SK-N-SH (cell line): Measurements from ENCODE around the gene SETX. TPM values are rescaled to one million over a fixed set of nuclear protein-coding genes. Genes with fewer than 3 reads are reported as not detected.

Experiments used
- CTCF ChIA-PET: fragments of 300-600, 350-600 bp; formaldehyde crosslinking; extraction: SDS; loops from one replicate; lab custom pipeline; 2021; lab: Yijun Ruan, JAX
- POLR2A ChIA-PET: fragments of 350-600 bp; sonication (Branson Sonifier 250); formaldehyde crosslinking; extraction: SDS; loops from one replicate; lab custom pipeline; 2020; ENCODE audit warnings: antibody characterized with exemption, inconsistent platforms; lab: Yijun Ruan, JAX
- DNase-seq: peaks from one replicate; pipeline ENCODE4 v3.0.0; 2012
- H2AFZ ChIP-seq: fragments of 200-600 bp; sonication (generic); 2 replicates; pipeline ENCODE4 v1.8.1; 2016; ENCODE audit warnings: antibody characterized with exemption, mild to moderate bottlenecking, low read depth
- H3F3A ChIP-seq: fragments of 200-600 bp; sonication (generic); replicated peaks from 2 replicates; pipeline ENCODE3; 2016; ENCODE audit warnings: antibody characterized with exemption, mild to moderate bottlenecking; ENCODE audit not compliant: insufficient read depth
- H3K27ac ChIP-seq, 2 experiments: fragments of 200-500 bp in 1 of 2; fragments of 200-600 bp in 1 of 2; sonication (Bioruptor generic) in 1 of 2; sonication (generic), shearing (Covaris generic) in 1 of 2; 2 replicates each; pipeline versions ENCODE4 v1.5.1 to v1.6.1; 2014 to 2016; ENCODE audit warnings: low read depth in 2 of 2, inconsistent platforms in 1 of 2, low read length in 1 of 2, mild to moderate bottlenecking in 1 of 2, mixed read lengths in 1 of 2
- H3K27me3 ChIP-seq: fragments of 200-600 bp; sonication (generic), shearing (Covaris generic); 2 replicates; pipeline ENCODE4 v1.6.1; 2016; ENCODE audit warnings: mixed run types; ENCODE audit not compliant: insufficient read depth
- H3K36me3 ChIP-seq, 2 experiments: fragments of 200-500 bp in 1 of 2; fragments of 200-600 bp in 1 of 2; sonication (Bioruptor generic) in 1 of 2; sonication (generic) in 1 of 2; replicated peaks in 1 of 2; 2 replicates each; pipeline versions ENCODE3 to v1.5.1; 2014 to 2016; ENCODE audit warnings: low read length in 1 of 2, mild to moderate bottlenecking in 1 of 2; ENCODE audit not compliant: insufficient read depth in 2 of 2, control insufficient read depth in 1 of 2
- H3K4me1 ChIP-seq, 2 experiments: fragments of 200-500 bp in 1 of 2; fragments of 200-600 bp in 1 of 2; sonication (Bioruptor generic) in 1 of 2; sonication (generic), shearing (Covaris generic) in 1 of 2; 2 replicates each; pipeline versions ENCODE4 v1.5.1 to v1.6.1; 2014 to 2016; ENCODE audit warnings: low read depth in 1 of 2, low read length in 1 of 2, mixed run types in 1 of 2; ENCODE audit not compliant: insufficient read depth in 2 of 2, control insufficient read depth in 1 of 2
- H3K4me2 ChIP-seq: fragments of 200-600 bp; sonication (generic), shearing (Covaris generic); 2 replicates; pipeline ENCODE4 v1.6.1; 2017; ENCODE audit warnings: mixed run types
- H3K4me3 ChIP-seq, 2 experiments: fragments of 200-500 bp in 1 of 2; fragments of 200-600 bp in 1 of 2; sonication (Bioruptor generic) in 1 of 2; sonication (generic), shearing (Covaris generic) in 1 of 2; 2 replicates each; pipeline versions ENCODE4 v1.5.1 to v1.8.1; 2014 to 2016; ENCODE audit warnings: low read depth in 2 of 2, inconsistent platforms in 1 of 2, low read length in 1 of 2, mild to moderate bottlenecking in 1 of 2, mixed read lengths in 1 of 2, moderate library complexity in 1 of 2
- H3K79me2 ChIP-seq: fragments of 200-600 bp; sonication (generic); 2 replicates; pipeline ENCODE4 v1.8.1; 2017; ENCODE audit warnings: mild to moderate bottlenecking; ENCODE audit not compliant: insufficient read depth
- H3K9ac ChIP-seq: fragments of 200-600 bp; sonication (generic); 2 replicates; pipeline ENCODE4 v1.6.1; 2017; ENCODE audit warnings: mixed run types
- H3K9me2 ChIP-seq: fragments of 200-600 bp; sonication (generic); 2 replicates; pipeline ENCODE4 v1.6.1; 2017; ENCODE audit warnings: mixed run types
- H3K9me3 ChIP-seq: fragments of 200-600 bp; sonication (generic); 2 replicates; pipeline ENCODE4 v1.6.1; 2017; ENCODE audit warnings: mixed run types, mild to moderate bottlenecking, moderate library complexity
- H4K20me1 ChIP-seq: fragments of 200-600 bp; sonication (generic); 2 replicates; pipeline ENCODE4 v1.6.1; 2017; ENCODE audit warnings: mild to moderate bottlenecking, mixed run types; ENCODE audit not compliant: insufficient read depth
- CTCF ChIP-seq: fragments of 200-600 bp; sonication (generic); IDR thresholded peaks from 2 replicates; pipeline ENCODE4 v1.6.1; 2017; ENCODE audit warnings: antibody characterized with exemption, mild to moderate bottlenecking, moderate library complexity
- ELF1 ChIP-seq: IDR thresholded peaks from 2 replicates; pipeline ENCODE4 v1.4.0; 2012
- FOXJ3 ChIP-seq: sonication (generic); formaldehyde crosslinking; IDR thresholded peaks from 2 replicates; pipeline ENCODE4 v1.5.1; 2020; ENCODE audit warnings: mild to moderate bottlenecking, missing genetic modification reagents
- GABPA ChIP-seq: IDR thresholded peaks from 2 replicates; pipeline ENCODE4 v1.4.0; 2012; ENCODE audit warnings: low read depth, mild to moderate bottlenecking
- IRF3 ChIP-seq: fragments of 150-350 bp; IDR thresholded peaks from 2 replicates; pipeline ENCODE4 v1.6.1; 2016; ENCODE audit warnings: mild to moderate bottlenecking, low read depth, low read length
- JUND ChIP-seq: IDR thresholded peaks from 2 replicates; pipeline ENCODE4 v1.4.0; 2012
- MAX ChIP-seq: IDR thresholded peaks from 2 replicates; pipeline ENCODE4 v1.4.0; 2012; ENCODE audit warnings: low read depth
- NFIC ChIP-seq: IDR thresholded peaks from 2 replicates; pipeline ENCODE4 v1.4.0; 2012; ENCODE audit warnings: borderline replicate concordance
- POLR2AphosphoS5 ChIP-seq: IDR thresholded peaks from 2 replicates; pipeline ENCODE4 v1.6.1; 2012; ENCODE audit warnings: low read depth, low read length
- RAD21 ChIP-seq: IDR thresholded peaks from 2 replicates; pipeline ENCODE4 v1.6.1; 2012; ENCODE audit warnings: mild to moderate bottlenecking, low read length
- RCOR1 ChIP-seq: fragments of 150-350 bp; IDR thresholded peaks from 2 replicates; pipeline ENCODE4 v1.6.1; 2017; ENCODE audit warnings: antibody characterized with exemption, low read length
- TCF12 ChIP-seq: IDR thresholded peaks from 2 replicates; pipeline ENCODE4 v1.4.0; 2012
- WGBS: methylation state at CpG from one replicate; pipeline ENCODE4 v1.1.6; 2017; ENCODE audit warnings: low lambda C conversion rate; 5-methylcytosine and 5-hydroxymethylcytosine counted together
- polyA plus RNA-seq, 3 experiments: library from polyadenylated mRNA; depleted of rRNA; stranded (reverse); fragments of >200 nt; gene quantifications; 2 replicates each; pipeline ENCODE4 v1.2.3, GENCODE V29; 2012
- TF ChIP-seq, protein P1 (sequence below): fragments of 150-350 bp; IDR thresholded peaks from 2 replicates; pipeline ENCODE4 v1.6.1; 2017; ENCODE audit warnings: antibody characterized with exemption, low read length, low read depth, borderline replicate concordance
- TF ChIP-seq, protein P2 (sequence below): IDR thresholded peaks from 2 replicates; pipeline ENCODE4 v1.4.0; 2012; ENCODE audit warnings: low read depth, borderline replicate concordance

SETX gene
- polyA plus RNA-seq, 1 of the 3 experiments (the other 2 are of a cell fraction) = 12.3 TPM

- Histone ChIP-seq H3K36me3 (peaks cover 74 to 92% of the 10 kb centered on the region in 2 experiments), H3K9me3 (no peaks in the 10 kb centered on the region), H4K20me1 (no peaks in the 10 kb centered on the region), H3K4me3 (no peak overlapping the region), H3K4me1 (no peaks in the 10 kb centered on the region), H3K27me3 (no peaks in the 10 kb centered on the region), H3K9ac (no peak overlapping the region), H3F3A (peaks cover 7% of the 10 kb centered on the region), H2AFZ (no peak overlapping the region), H3K27ac (no peak overlapping the region), H3K4me2 (no peak overlapping the region), H3K9me2 (no peaks in the 10 kb centered on the region), H3K79me2 (0 out of 2 replicates have a peak, but pooled peaks cover 4% of the 10 kb centered on the region)
- ChIA-PET POLR2A (no interaction called here), CTCF (no interaction called here)
- WGBS = 42% methylated on average over 1 of the region's 1 CpG
- no peak for DNase-seq
- TF ChIP-seq IRF3 (no peak), NFIC (no peak), TCF12 (no peak), JUND (no peak), RCOR1 (no peak), ELF1 (no peak), RAD21 (no peak), GABPA (no peak)
- TF ChIP-seq, protein P1, sequence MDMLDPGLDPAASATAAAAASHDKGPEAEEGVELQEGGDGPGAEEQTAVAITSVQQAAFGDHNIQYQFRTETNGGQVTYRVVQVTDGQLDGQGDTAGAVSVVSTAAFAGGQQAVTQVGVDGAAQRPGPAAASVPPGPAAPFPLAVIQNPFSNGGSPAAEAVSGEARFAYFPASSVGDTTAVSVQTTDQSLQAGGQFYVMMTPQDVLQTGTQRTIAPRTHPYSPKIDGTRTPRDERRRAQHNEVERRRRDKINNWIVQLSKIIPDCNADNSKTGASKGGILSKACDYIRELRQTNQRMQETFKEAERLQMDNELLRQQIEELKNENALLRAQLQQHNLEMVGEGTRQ = no peak
- TF ChIP-seq, protein P2, sequence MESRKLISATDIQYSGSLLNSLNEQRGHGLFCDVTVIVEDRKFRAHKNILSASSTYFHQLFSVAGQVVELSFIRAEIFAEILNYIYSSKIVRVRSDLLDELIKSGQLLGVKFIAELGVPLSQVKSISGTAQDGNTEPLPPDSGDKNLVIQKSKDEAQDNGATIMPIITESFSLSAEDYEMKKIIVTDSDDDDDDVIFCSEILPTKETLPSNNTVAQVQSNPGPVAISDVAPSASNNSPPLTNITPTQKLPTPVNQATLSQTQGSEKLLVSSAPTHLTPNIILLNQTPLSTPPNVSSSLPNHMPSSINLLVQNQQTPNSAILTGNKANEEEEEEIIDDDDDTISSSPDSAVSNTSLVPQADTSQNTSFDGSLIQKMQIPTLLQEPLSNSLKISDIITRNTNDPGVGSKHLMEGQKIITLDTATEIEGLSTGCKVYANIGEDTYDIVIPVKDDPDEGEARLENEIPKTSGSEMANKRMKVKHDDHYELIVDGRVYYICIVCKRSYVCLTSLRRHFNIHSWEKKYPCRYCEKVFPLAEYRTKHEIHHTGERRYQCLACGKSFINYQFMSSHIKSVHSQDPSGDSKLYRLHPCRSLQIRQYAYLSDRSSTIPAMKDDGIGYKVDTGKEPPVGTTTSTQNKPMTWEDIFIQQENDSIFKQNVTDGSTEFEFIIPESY = no peak
These were observed 21.2 kb downstream of the SETX start for GRCh38 chr9:132333556-132333955.

DNA sequence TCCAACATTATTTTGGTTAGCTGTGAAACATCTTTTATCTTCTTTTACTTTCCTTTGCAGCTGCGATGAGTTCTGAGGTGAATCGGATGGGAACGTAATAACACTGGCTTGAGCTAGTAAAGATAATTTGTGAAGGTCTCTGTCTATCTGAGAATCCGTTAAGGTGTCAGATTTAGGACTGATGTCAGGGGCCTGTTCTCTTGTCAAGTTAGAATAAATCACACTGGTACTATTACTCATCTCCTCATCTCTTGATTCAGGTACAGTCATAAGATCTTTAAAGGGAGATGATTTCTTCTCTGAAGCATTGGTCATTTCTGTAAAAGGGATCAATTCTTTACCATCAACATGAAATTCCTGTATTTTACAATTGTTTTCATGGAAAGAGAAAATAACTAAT, 26.2 kb downstream of the SETX start:
- DNase-seq = no peak
- Histone ChIP-seq H3K4me2 (no peak overlapping the region), H3K9me2 (no peaks in the 10 kb centered on the region), H3K36me3 (peaks cover 78 to 86% of the 10 kb centered on the region in 2 experiments), H3K4me3 (no peak overlapping the region), H3K9ac (no peak overlapping the region), H3K9me3 (no peaks in the 10 kb centered on the region), H4K20me1 (no peaks in the 10 kb centered on the region), H3K79me2 (peaks cover 6% of the 10 kb centered on the region; the same call in 1 of the 2 replicates), H3F3A (peaks cover 2% of the 10 kb centered on the region), H2AFZ (no peak overlapping the region), H3K4me1 (no peaks in the 10 kb centered on the region), H3K27ac (no peak overlapping the region), H3K27me3 (no peaks in the 10 kb centered on the region)
- ChIA-PET CTCF (interaction anchor here (0.6 kb wide), 1 partner anchor 13 kb away, joined by 3 read pairs; no protein-coding TSS in a partner anchor), POLR2A (no interaction called here)
- no peak for TF ChIP-seq CTCF
- TF ChIP-seq FOXJ3 (CRISPR knock-in tag) = no peak
- TF ChIP-seq MAX = no peak
- TF ChIP-seq IRF3 = no peak
- TF ChIP-seq POLR2AphosphoS5 = no peak
- TF ChIP-seq NFIC = no peak
- 98% methylated on average over 4 of the region's 4 CpGs for WGBS
